T-helper 22 cell (primary cell): Measurements from ENCODE around the gene TMEM53.
"Not testable (repeated sequence)": the region's sequence is repeated elsewhere in the genome, so short reads cannot be mapped to it uniquely, and the experiment has no call there.

Experiments
- DNase-seq: peaks from one replicate; pipeline ENCODE4 v3.0.0-alpha.2; 2020; ENCODE audit warnings: low read depth

The TMEM53 gene

GRCh38 chr1:44674113-44675000, at the start of gene TMEM53, which contains the start of gene ARMH1:
Gene TMEM53 (minus strand): TSS chr1:44674481. CDS start chr1:44674391, 90 bp downstream.
Gene ARMH1 (plus strand): TSS chr1:44674714. CDS start chr1:44689698, 14,984 bp downstream.
- DNase-seq, result peak; percentile 92

- DNase-seq, result no peak
These were observed 49.4 kb upstream of the TMEM53 start for GRCh38 chr1:44723496-44724295.

GRCh38 chr1:44723064-44723463, 48.8 kb upstream of the TMEM53 start:
- no peak for DNase-seq

- peak; percentile 40 for DNase-seq
These were observed 47.4 kb upstream of the TMEM53 start for GRCh38 chr1:44721485-44722361.

GRCh38 chr1:44720281-44720680, 46.0 kb upstream of the TMEM53 start:
- DNase-seq, result no peak

- no peak for DNase-seq
These were observed 45.0 kb upstream of the TMEM53 start for GRCh38 chr1:44719318-44719717.

GRCh38 chr1:44718091-44718490, 43.8 kb upstream of the TMEM53 start:
- DNase-seq, result no peak

- DNase-seq, result no peak
These were observed 43.4 kb upstream of the TMEM53 start for GRCh38 chr1:44717653-44718052.

GRCh38 chr1:44717156-44717555, 42.9 kb upstream of the TMEM53 start:
- DNase-seq, result no peak

- DNase-seq, result peak; percentile 40
These were observed 40.8 kb upstream of the TMEM53 start for GRCh38 chr1:44714944-44715571.

- DNase-seq, result no peak
These were observed 40.3 kb upstream of the TMEM53 start for GRCh38 chr1:44714532-44714931.

GRCh38 chr1:44713321-44713781, 39.1 kb upstream of the TMEM53 start:
- no peak for DNase-seq

- DNase-seq, result no peak
These were observed 33.9 kb upstream of the TMEM53 start for GRCh38 chr1:44707959-44708831.

GRCh38 chr1:44707112-44707881, 33.0 kb upstream of the TMEM53 start:
- DNase-seq, result no peak

- DNase-seq, result no peak
These were observed 31.7 kb upstream of the TMEM53 start for GRCh38 chr1:44705938-44706337.

- no peak for DNase-seq
These were observed 31.2 kb upstream of the TMEM53 start for GRCh38 chr1:44705470-44705869.

GRCh38 chr1:44701141-44701573, 26.9 kb upstream of the TMEM53 start:
- no peak for DNase-seq

- DNase-seq, result no peak
These were observed 26.3 kb upstream of the TMEM53 start for GRCh38 chr1:44700573-44700972.

GRCh38 chr1:44699375-44699774, 25.1 kb upstream of the TMEM53 start:
- DNase-seq, result not testable (repeated sequence)
